ENCODE measurements around the gene RASGRP2.

RASGRP2 gene

GRCh38 chr11:64742087-64742888 lies 1.7 kb downstream of the RASGRP2 start:
- no peak for DNase-seq (ENCODE audit: low read depth, low spot score)

GRCh38 chr11:64741375-64742086 lies 2.4 kb downstream of the RASGRP2 start:
- DNase-seq (ENCODE audit: low read depth, low spot score) = no peak

GRCh38 chr11:64739871-64740270 lies 4.1 kb downstream of the RASGRP2 start:
- no peak for DNase-seq (ENCODE audit: low read depth, low spot score)

- DNase-seq (ENCODE audit: low read depth, low spot score) = no peak
These were observed 7.3 kb downstream of the RASGRP2 start for GRCh38 chr11:64736654-64737053.

- no peak for DNase-seq (ENCODE audit: low read depth, low spot score)
These were observed 8.2 kb downstream of the RASGRP2 start for GRCh38 chr11:64735725-64736259.

GRCh38 chr11:64734811-64735724 lies 8.9 kb downstream of the RASGRP2 start:
- no peak for DNase-seq (ENCODE audit: low read depth, low spot score)

GRCh38 chr11:64731601-64732000 lies 12.3 kb downstream of the RASGRP2 start:
- no peak for DNase-seq (ENCODE audit: low read depth, low spot score)

GRCh38 chr11:64729851-64730382 lies 14.0 kb downstream of the RASGRP2 start:
- DNase-seq (ENCODE audit: low read depth, low spot score) = no peak

GRCh38 chr11:64728757-64729365 lies 15.1 kb downstream of the RASGRP2 start:
- no peak for DNase-seq (ENCODE audit: low read depth, low spot score)

GRCh38 chr11:64726867-64727530 lies 16.9 kb downstream of the RASGRP2 start:
- no peak for DNase-seq (ENCODE audit: low read depth, low spot score)

- DNase-seq (ENCODE audit: low read depth, low spot score) = no peak
These were observed 17.7 kb downstream of the RASGRP2 start for GRCh38 chr11:64726211-64726641.

- no peak for DNase-seq (ENCODE audit: low read depth, low spot score)
These were observed 18.9 kb downstream of the RASGRP2 start for GRCh38 chr11:64724863-64725532.

GRCh38 chr11:64723907-64724862 lies 19.8 kb downstream of the RASGRP2 start:
- no peak for DNase-seq (ENCODE audit: low read depth, low spot score)

GRCh38 chr11:64723117-64723906 lies 20.6 kb downstream of the RASGRP2 start, which contains the start of gene NRXN2:
NRXN2 (minus strand) TSS chr11:64723197; CDS start chr11:64713699, 9,498 bp downstream.
- no peak for DNase-seq (ENCODE audit: low read depth, low spot score)

- no peak for DNase-seq (ENCODE audit: low read depth, low spot score)
These were observed 21.5 kb downstream of the RASGRP2 start for GRCh38 chr11:64722141-64723065.

GRCh38 chr11:64721359-64721699 lies 22.6 kb downstream of the RASGRP2 start:
- DNase-seq (ENCODE audit: low read depth, low spot score) = no peak
